Keratinocyte (primary cell): ENCODE results near the gene COL7A1. TPM values are rescaled to one million over a fixed set of nuclear protein-coding genes. Genes with fewer than 3 reads are reported as not detected.

Experiments used
- DNase-seq: peaks from one replicate; pipeline ENCODE4 v3.0.0-alpha.2; 2011; ENCODE audit warnings: low read depth, missing footprints, low spot score
- FAIRE-seq: peaks from 2 replicates; lab custom pipeline; 2011; peaks lifted over from hg19 to GRCh38; lab: Jason Lieb, UNC
- H2AFZ ChIP-seq: 2 replicates; pipeline ENCODE4 v1.6.0; 2012; ENCODE audit warnings: low read length, control low read depth, inconsistent platforms; ENCODE audit not compliant: control insufficient read depth
- H3K27ac ChIP-seq: 2 replicates; pipeline ENCODE4 v1.5.1; 2011; ENCODE audit warnings: low read length; ENCODE audit not compliant: control insufficient read depth, insufficient read depth
- H3K27me3 ChIP-seq: 3 replicates; pipeline ENCODE4 v1.6.0; 2011; ENCODE audit warnings: low read length; ENCODE audit not compliant: control insufficient read depth, insufficient read depth; ENCODE audit errors: extremely low read depth
- H3K36me3 ChIP-seq, 2 experiments: 2 replicates in 1 of 2; 3 replicates in 1 of 2; pipeline ENCODE4 v1.5.1; 2011; ENCODE audit warnings: low read length in 2 of 2, mild to moderate bottlenecking in 1 of 2; ENCODE audit not compliant: control insufficient read depth in 2 of 2, insufficient read depth in 2 of 2; ENCODE audit errors: extremely low read depth in 1 of 2
- H3K4me1 ChIP-seq: 3 replicates; pipeline ENCODE4 v1.5.1; 2011; ENCODE audit warnings: low read length; ENCODE audit not compliant: control insufficient read depth, insufficient read depth; ENCODE audit errors: extremely low read depth
- H3K4me2 ChIP-seq: 3 replicates; pipeline ENCODE4 v1.6.0; 2011; ENCODE audit warnings: low read depth, low read length; ENCODE audit not compliant: control insufficient read depth, insufficient read depth; ENCODE audit errors: extremely low read depth
- H3K4me3 ChIP-seq, 3 experiments: fragments of 200-600 bp in 1 of 3; sonication (generic) in 1 of 3; 2 replicates in 2 of 3; 3 replicates in 1 of 3; pipeline ENCODE4 v1.5.1; 2011 to 2016; ENCODE audit warnings: low read length in 3 of 3, mild to moderate bottlenecking in 3 of 3, control low read depth in 2 of 3, inconsistent platforms in 1 of 3, low read depth in 1 of 3, mixed read lengths in 1 of 3, mixed run types in 1 of 3, moderate library complexity in 1 of 3; ENCODE audit not compliant: control insufficient read depth in 2 of 3, insufficient read depth in 2 of 3; ENCODE audit errors: extremely low read depth in 1 of 3
- H3K79me2 ChIP-seq: 2 replicates; pipeline ENCODE4 v1.6.0; 2012; ENCODE audit warnings: low read length; ENCODE audit not compliant: control insufficient read depth, insufficient read depth
- H3K9ac ChIP-seq: 3 replicates; pipeline ENCODE4 v1.6.0; 2011; ENCODE audit warnings: low read length; ENCODE audit not compliant: control insufficient read depth, insufficient read depth; ENCODE audit errors: extremely low read depth
- H3K9me1 ChIP-seq: 3 replicates; pipeline ENCODE4 v1.6.0; 2011; ENCODE audit warnings: low read length; ENCODE audit not compliant: control insufficient read depth, insufficient read depth; ENCODE audit errors: extremely low read depth
- H3K9me3 ChIP-seq: 2 replicates; pipeline ENCODE4 v1.5.1; 2012; ENCODE audit warnings: low read depth, low read length; ENCODE audit not compliant: control insufficient read depth
- H4K20me1 ChIP-seq: 3 replicates; pipeline ENCODE4 v1.6.0; 2011; ENCODE audit warnings: low read length; ENCODE audit not compliant: control insufficient read depth, insufficient read depth; ENCODE audit errors: extremely low read depth
- EZH2 ChIP-seq: IDR thresholded peaks from one replicate; pipeline ENCODE4 v1.6.1; 2012; ENCODE audit warnings: inconsistent platforms, mild to moderate bottlenecking, low read length, moderate library complexity
- dilution Hi-C: fragments of 300-500 bp; cut with MboI; formaldehyde crosslinking; loops from one replicate; pipeline ENCODE4 v1.7.0; 2020; ENCODE audit warnings: low sequenced_read_pairs; ENCODE audit not compliant: extremely low pct_ligation_motif_present
- polyA plus RNA-seq, 5 experiments: library from polyadenylated mRNA; depleted of rRNA in 3 of 5; stranded (reverse) in 3 of 5; stranded (forward) in 1 of 5; unstranded in 1 of 5; fragments of >200 nt; gene quantifications; 1 replicate in 1 of 5; 2 replicates in 3 of 5; 3 replicates in 1 of 5; pipeline versions ENCODE4 v1.2.1 to v1.2.3, GENCODE V29; 2011 to 2012; ENCODE audit warnings: missing spikeins in 2 of 5, low read depth in 1 of 5, low replicate concordance in 1 of 5
- TF ChIP-seq, protein P1 (sequence below), 3 experiments: IDR thresholded peaks in 1 of 3; conservative IDR thresholded peaks in 1 of 3; optimal IDR thresholded peaks in 1 of 3; 2 replicates in 2 of 3; 3 replicates in 1 of 3; pipeline versions ENCODE3 to v1.5.1; 2011; ENCODE audit warnings: low read length in 3 of 3, mild to moderate bottlenecking in 3 of 3, moderate library complexity in 2 of 3, control low read depth in 1 of 3, inconsistent platforms in 1 of 3; ENCODE audit not compliant: insufficient read depth in 2 of 3; ENCODE audit errors: extremely low read depth in 1 of 3

Gene COL7A1
- polyA plus RNA-seq, 1 donor (not counting 4 experiments of a cell fraction or from before 2014, with no cell fraction given): 59.4 TPM

DNA sequence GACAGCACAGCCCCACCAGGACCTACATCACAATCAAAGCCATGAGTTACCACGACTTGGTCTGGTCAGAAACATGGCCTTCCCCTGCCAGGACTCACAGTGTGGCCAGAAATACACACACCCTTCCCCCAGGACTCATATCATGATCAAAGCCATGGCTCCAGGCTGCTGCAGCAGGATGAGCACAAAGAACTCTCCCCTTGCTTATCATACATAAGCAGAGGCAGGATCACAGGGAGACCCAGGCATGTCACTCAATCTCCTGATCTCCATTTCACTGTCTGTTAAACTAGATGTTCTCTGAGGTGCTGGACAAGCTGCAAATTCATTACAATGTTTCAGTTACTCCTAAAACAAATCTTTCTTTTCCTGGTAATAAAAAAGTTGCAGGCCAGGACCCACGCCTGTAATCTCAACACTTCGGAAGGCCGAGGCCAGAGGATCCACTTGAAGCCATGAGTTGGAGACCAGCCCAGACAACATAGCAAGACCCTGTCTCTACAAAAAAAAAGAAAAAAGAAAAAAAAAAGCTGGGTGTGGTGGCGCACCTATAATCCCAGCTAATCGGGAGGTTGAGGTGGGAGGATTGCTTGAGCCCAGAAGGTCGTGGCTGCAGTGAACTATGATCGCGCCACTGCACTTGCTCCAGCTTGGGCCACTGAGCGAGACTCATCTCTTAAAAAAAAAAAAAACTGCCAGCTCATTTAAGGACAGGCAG lies 39.7 kb downstream of the COL7A1 start:
- TF ChIP-seq EZH2: no peak
- TF ChIP-seq, protein P1, sequence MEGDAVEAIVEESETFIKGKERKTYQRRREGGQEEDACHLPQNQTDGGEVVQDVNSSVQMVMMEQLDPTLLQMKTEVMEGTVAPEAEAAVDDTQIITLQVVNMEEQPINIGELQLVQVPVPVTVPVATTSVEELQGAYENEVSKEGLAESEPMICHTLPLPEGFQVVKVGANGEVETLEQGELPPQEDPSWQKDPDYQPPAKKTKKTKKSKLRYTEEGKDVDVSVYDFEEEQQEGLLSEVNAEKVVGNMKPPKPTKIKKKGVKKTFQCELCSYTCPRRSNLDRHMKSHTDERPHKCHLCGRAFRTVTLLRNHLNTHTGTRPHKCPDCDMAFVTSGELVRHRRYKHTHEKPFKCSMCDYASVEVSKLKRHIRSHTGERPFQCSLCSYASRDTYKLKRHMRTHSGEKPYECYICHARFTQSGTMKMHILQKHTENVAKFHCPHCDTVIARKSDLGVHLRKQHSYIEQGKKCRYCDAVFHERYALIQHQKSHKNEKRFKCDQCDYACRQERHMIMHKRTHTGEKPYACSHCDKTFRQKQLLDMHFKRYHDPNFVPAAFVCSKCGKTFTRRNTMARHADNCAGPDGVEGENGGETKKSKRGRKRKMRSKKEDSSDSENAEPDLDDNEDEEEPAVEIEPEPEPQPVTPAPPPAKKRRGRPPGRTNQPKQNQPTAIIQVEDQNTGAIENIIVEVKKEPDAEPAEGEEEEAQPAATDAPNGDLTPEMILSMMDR (optimal IDR thresholded peaks at IDR 0.05 in 1 of 3, IDR thresholded peaks at IDR 0.05 in 1 of 3, conservative IDR thresholded peaks at IDR 0.05 in 1 of 3; ENCODE audit: extremely low read depth in 1 of 3, insufficient read depth in 2 of 3, low read length in 3 of 3): no peak
- Histone ChIP-seq H3K27ac (no peak overlapping the region), H3K9ac (peak overlapping the region; percentile 54), H3K27me3 (no peaks in the 10 kb centered on the region), H3K4me1 (peaks cover 32% of the 10 kb centered on the region), H2AFZ (no peak overlapping the region), H3K4me2 (peak overlapping the region; percentile 62), H3K36me3 (peaks cover 10 to 21% of the 10 kb centered on the region in 2 experiments), H3K9me1 (no peaks in the 10 kb centered on the region), H3K79me2 (no peaks in the 10 kb centered on the region), H4K20me1 (peaks cover 8% of the 10 kb centered on the region), H3K4me3 (peak overlapping the region in 1 of 3 experiments; percentile 63), H3K9me3 (no peaks in the 10 kb centered on the region)
- no peak for DNase-seq
- no peak for FAIRE-seq
- dilution Hi-C loops: no loop called here

GRCh38 chr3:48553886-48554845 lies 41.0 kb downstream of the COL7A1 start:
- Histone ChIP-seq H4K20me1 (peaks cover 5% of the 10 kb centered on the region), H3K9ac (no peak overlapping the region), H3K4me2 (no peak overlapping the region), H3K27ac (no peak overlapping the region), H3K79me2 (no peaks in the 10 kb centered on the region), H2AFZ (no peak overlapping the region), H3K36me3 (peaks cover 12 to 16% of the 10 kb centered on the region in 2 experiments), H3K9me1 (no peaks in the 10 kb centered on the region), H3K4me3 (no peak overlapping the region), H3K4me1 (peaks cover 28% of the 10 kb centered on the region), H3K9me3 (no peaks in the 10 kb centered on the region), H3K27me3 (no peaks in the 10 kb centered on the region)
- no peak for FAIRE-seq
- TF ChIP-seq EZH2: no peak
- TF ChIP-seq, protein P1 (optimal IDR thresholded peaks at IDR 0.05 in 1 of 3, IDR thresholded peaks at IDR 0.05 in 1 of 3, conservative IDR thresholded peaks at IDR 0.05 in 1 of 3; ENCODE audit: extremely low read depth in 1 of 3, insufficient read depth in 2 of 3, low read length in 3 of 3): no peak
- dilution Hi-C loops: no loop called here
- no peak for DNase-seq
